H1 (cell line): ENCODE data around the gene RTN4IP1. TPM values are rescaled to one million over a fixed set of nuclear protein-coding genes. Genes with fewer than 3 reads are reported as not detected.

Source experiments
- CTCF ChIA-PET: fragments of 300-600 bp; sonication (Branson Sonifier 250); formaldehyde crosslinking; loops from one replicate; lab custom pipeline; 2021; ENCODE audit not compliant: partially characterized antibody; lab: Charles Lee
- POLR2A ChIA-PET: fragments of 300-600 bp; sonication (Branson Sonifier 250); formaldehyde crosslinking; loops from one replicate; lab custom pipeline; 2021; ENCODE audit warnings: inconsistent platforms; ENCODE audit not compliant: partially characterized antibody; lab: Charles Lee
- DNase-seq, 2 experiments: peaks; one replicate each; pipeline versions ENCODE4 v3.0.0 to v3.0.0-alpha.2; 2010 to 2022; ENCODE audit warnings: low spot score in 2 of 2, low read depth in 1 of 2, mixed read lengths in 1 of 2
- FAIRE-seq: peaks from 2 replicates; lab custom pipeline; 2011; peaks lifted over from hg19 to GRCh38; lab: Jason Lieb, UNC
- H2AFZ ChIP-seq: 2 replicates; pipeline ENCODE4 v1.8.1; 2012; ENCODE audit warnings: low read length, inconsistent platforms
- H2AK5ac ChIP-seq: 2 replicates; pipeline ENCODE4 v1.6.1; 2013; ENCODE audit warnings: low read depth, low read length
- H2BK120ac ChIP-seq: replicated peaks from 2 replicates; pipeline ENCODE3; 2013; ENCODE audit warnings: low read depth, low read length, inconsistent platforms
- H2BK12ac ChIP-seq: 2 replicates; pipeline ENCODE4 v1.6.1; 2013; ENCODE audit warnings: low read depth, low read length
- H2BK15ac ChIP-seq: 2 replicates; pipeline ENCODE4 v1.6.1; 2013; ENCODE audit warnings: low read length
- H2BK20ac ChIP-seq: 2 replicates; pipeline ENCODE4 v1.6.1; 2013; ENCODE audit warnings: low read length
- H2BK5ac ChIP-seq: 2 replicates; pipeline ENCODE4 v1.6.1; 2013; ENCODE audit warnings: low read depth, low read length
- H3K14ac ChIP-seq: 2 replicates; pipeline ENCODE4 v1.6.1; 2013; ENCODE audit warnings: inconsistent platforms; ENCODE audit not compliant: insufficient read length
- H3K18ac ChIP-seq: 2 replicates; pipeline ENCODE4 v1.6.1; 2013; ENCODE audit warnings: low read length; ENCODE audit errors: extremely low read depth
- H3K23ac ChIP-seq: 2 replicates; pipeline ENCODE4 v1.6.1; 2013; ENCODE audit warnings: inconsistent platforms; ENCODE audit not compliant: insufficient read length
- H3K23me2 ChIP-seq: 2 replicates; pipeline ENCODE4 v1.6.1; 2013; ENCODE audit warnings: low read depth, low read length
- H3K27ac ChIP-seq: 2 replicates; pipeline ENCODE4 v1.6.1; 2011; ENCODE audit warnings: low read depth, low read length, inconsistent platforms
- H3K27me3 ChIP-seq, 4 experiments: replicated peaks in 1 of 4; 1 replicate in 1 of 4; 2 replicates in 3 of 4; pipeline versions ENCODE4 v1.6.1 to v1.8.1; 2011 to 2013; ENCODE audit warnings: low read length in 3 of 4, mild to moderate bottlenecking in 3 of 4, inconsistent platforms in 2 of 4, mixed read lengths in 2 of 4, moderate library complexity in 1 of 4; ENCODE audit not compliant: control insufficient read depth in 3 of 4, insufficient read depth in 3 of 4; ENCODE audit errors: extremely low read depth in 1 of 4
- H3K36me3 ChIP-seq, 4 experiments: 2 replicates each; pipeline versions ENCODE4 v1.6.1 to v1.8.1; 2011 to 2013; ENCODE audit warnings: mild to moderate bottlenecking in 4 of 4, low read length in 3 of 4, moderate library complexity in 2 of 4, control low read depth in 1 of 4, inconsistent platforms in 1 of 4; ENCODE audit not compliant: insufficient read depth in 4 of 4, control insufficient read depth in 2 of 4
- H3K4ac ChIP-seq: replicated peaks from 2 replicates; pipeline ENCODE3; 2013; ENCODE audit warnings: low read length, low read depth, mixed read lengths, inconsistent platforms; ENCODE audit not compliant: insufficient read length
- H3K4me1 ChIP-seq, 4 experiments: replicated peaks in 1 of 4; 1 replicate in 1 of 4; 2 replicates in 3 of 4; pipeline versions ENCODE4 v1.6.1 to v1.8.1; 2011 to 2013; ENCODE audit warnings: low read length in 3 of 4, inconsistent platforms in 2 of 4, mixed read lengths in 1 of 4; ENCODE audit not compliant: insufficient read depth in 4 of 4, control insufficient read depth in 3 of 4
- H3K4me2 ChIP-seq, 2 experiments: 2 replicates each; pipeline versions ENCODE4 v1.6.1 to v1.8.1; 2011 to 2013; ENCODE audit warnings: low read depth in 2 of 2, low read length in 2 of 2, control low read depth in 1 of 2, inconsistent platforms in 1 of 2, mild to moderate bottlenecking in 1 of 2; ENCODE audit not compliant: insufficient read depth in 1 of 2
- H3K4me3 ChIP-seq, 4 experiments: fragments of 200-600, 300-600 bp in 1 of 4; sonication (generic), shearing (Covaris generic), sonication (Bioruptor Twin) in 1 of 4; 2 replicates each; pipeline versions ENCODE4 v1.5.1 to v1.8.1; 2011 to 2016; ENCODE audit warnings: low read length in 4 of 4, low read depth in 3 of 4, control low read depth in 2 of 4, inconsistent platforms in 2 of 4, mild to moderate bottlenecking in 2 of 4, mixed read lengths in 1 of 4, moderate library complexity in 1 of 4; ENCODE audit not compliant: insufficient read depth in 2 of 4; ENCODE audit errors: extremely low read depth in 1 of 4
- H3K56ac ChIP-seq: replicated peaks from 2 replicates; pipeline ENCODE3; 2013; ENCODE audit warnings: low read depth, mild to moderate bottlenecking, mixed read lengths, low read length, inconsistent platforms; ENCODE audit not compliant: insufficient read length
- H3K79me1 ChIP-seq: 2 replicates; pipeline ENCODE4 v1.6.1; 2013; ENCODE audit warnings: low read depth, low read length, control low read depth
- H3K79me2 ChIP-seq, 2 experiments: 2 replicates each; pipeline versions ENCODE4 v1.6.1 to v1.8.1; 2012 to 2013; ENCODE audit warnings: low read length in 2 of 2, mild to moderate bottlenecking in 2 of 2, inconsistent platforms in 1 of 2; ENCODE audit not compliant: insufficient read depth in 2 of 2, control insufficient read depth in 1 of 2
- H3K9ac ChIP-seq, 4 experiments: replicated peaks in 1 of 4; 1 replicate in 1 of 4; 2 replicates in 3 of 4; pipeline versions ENCODE4 v1.6.1 to v1.8.1; 2011 to 2013; ENCODE audit warnings: low read depth in 3 of 4, low read length in 3 of 4, control low read depth in 2 of 4, mild to moderate bottlenecking in 2 of 4, moderate library complexity in 2 of 4, inconsistent platforms in 1 of 4; ENCODE audit errors: extremely low read depth in 1 of 4
- H3K9me3 ChIP-seq, 2 experiments: 2 replicates each; pipeline versions ENCODE4 v1.6.1 to v1.8.1; 2012 to 2013; ENCODE audit warnings: mild to moderate bottlenecking in 2 of 2, moderate library complexity in 2 of 2, control low read depth in 1 of 2, inconsistent platforms in 1 of 2, low read depth in 1 of 2, low read length in 1 of 2, mixed read lengths in 1 of 2; ENCODE audit not compliant: insufficient read depth in 2 of 2
- H4K20me1 ChIP-seq, 2 experiments: replicated peaks in 1 of 2; 2 replicates each; pipeline versions ENCODE3 to v1.8.1; 2011 to 2013; ENCODE audit warnings: inconsistent platforms in 2 of 2, low read length in 2 of 2, mild to moderate bottlenecking in 1 of 2; ENCODE audit not compliant: insufficient read depth in 2 of 2, control insufficient read depth in 1 of 2
- H4K5ac ChIP-seq: 2 replicates; pipeline ENCODE4 v1.6.1; 2013; ENCODE audit warnings: low read length, low read depth, mixed read lengths, inconsistent platforms; ENCODE audit not compliant: insufficient read length
- H4K8ac ChIP-seq: 2 replicates; pipeline ENCODE4 v1.8.0; 2013; ENCODE audit warnings: mild to moderate bottlenecking, moderate library complexity, low read length, inconsistent platforms; ENCODE audit not compliant: insufficient read depth; ENCODE audit errors: extremely low read depth
- H4K91ac ChIP-seq: replicated peaks from 2 replicates; pipeline ENCODE3; 2013; ENCODE audit warnings: low read length, mixed read lengths, inconsistent platforms; ENCODE audit not compliant: insufficient read length
- BACH1 ChIP-seq: IDR thresholded peaks from 2 replicates; pipeline ENCODE4 v1.6.1; 2012; ENCODE audit warnings: low read length, improper control_type of control experiment
- CREB1 ChIP-seq: IDR thresholded peaks from 2 replicates; pipeline ENCODE4 v1.6.1; 2012; ENCODE audit warnings: inconsistent platforms
- GABPA ChIP-seq: IDR thresholded peaks from 2 replicates; pipeline ENCODE4 v1.6.1; 2011; ENCODE audit warnings: mild to moderate bottlenecking, low read length, moderate library complexity, borderline replicate concordance; ENCODE audit not compliant: insufficient read depth
- GTF2F1 ChIP-seq: IDR thresholded peaks from 2 replicates; pipeline ENCODE4 v1.6.1; 2012; ENCODE audit warnings: low read depth, low read length, improper control_type of control experiment, borderline replicate concordance
- PHF8 ChIP-seq: fragments of 200-600 bp; sonication (generic); conservative IDR thresholded peaks from 2 replicates; pipeline ENCODE4 v1.7.1; 2012; ENCODE audit warnings: low read depth, mild to moderate bottlenecking, inconsistent platforms, low read length, moderate library complexity
- RBBP5 ChIP-seq: IDR thresholded peaks from 2 replicates; pipeline ENCODE4 v1.7.1; 2012; ENCODE audit warnings: low read depth, mild to moderate bottlenecking, inconsistent platforms, low read length, moderate library complexity, borderline replicate concordance
- RXRA ChIP-seq: IDR thresholded peaks from 2 replicates; pipeline ENCODE4 v1.6.1; 2011; ENCODE audit warnings: low read depth, mild to moderate bottlenecking, low read length, moderate library complexity; ENCODE audit not compliant: insufficient read depth
- TAF1 ChIP-seq: IDR thresholded peaks from 2 replicates; pipeline ENCODE4 v1.6.1; 2011; ENCODE audit warnings: mild to moderate bottlenecking, low read depth, low read length
- TBP ChIP-seq: IDR thresholded peaks from 2 replicates; pipeline ENCODE4 v1.6.1; 2011; ENCODE audit warnings: low read depth, low read length, improper control_type of control experiment
- TEAD4 ChIP-seq: IDR thresholded peaks from 2 replicates; pipeline ENCODE4 v1.6.1; 2012; ENCODE audit warnings: low read depth, low read length, inconsistent platforms, mixed read lengths
- YY1 ChIP-seq: IDR thresholded peaks from 2 replicates; pipeline ENCODE4 v1.6.1; 2011; ENCODE audit warnings: low read depth, mild to moderate bottlenecking, low read length
- ZNF274 ChIP-seq: IDR thresholded peaks from 2 replicates; pipeline ENCODE4 v1.7.0; 2012; ENCODE audit warnings: low read length, borderline replicate concordance; ENCODE audit errors: extremely low read depth
- WGBS, 2 experiments: shearing (Covaris generic) in 1 of 2; methylation state at CpG; one replicate each; pipeline versions ENCODE4 v1.1.6 to v1.1.7; 2013 to 2015; ENCODE audit warnings: low lambda C conversion rate in 2 of 2, mixed read lengths in 2 of 2, inconsistent platforms in 1 of 2, low coverage in 1 of 2, missing lambda C conversion rate in 1 of 2; ENCODE audit not compliant: insufficient replicate concordance in 2 of 2, insufficient coverage in 1 of 2, insufficient read length in 1 of 2; ENCODE audit errors: extremely low coverage in 1 of 2, missing lambda C conversion rate in 1 of 2; 5-methylcytosine and 5-hydroxymethylcytosine counted together
- polyA plus RNA-seq, 7 experiments: library from polyadenylated mRNA; depleted of rRNA in 3 of 7; stranded (reverse) in 5 of 7; unstranded in 2 of 7; fragments of >200 nt in 5 of 7; fragments of 200-250 nt in 2 of 7; gene quantifications; 1 replicate in 5 of 7; 2 replicates in 1 of 7; 4 replicates in 1 of 7; pipeline versions ENCODE4 v1.2.1 to v1.2.3, GENCODE V29; 2011 to 2013; ENCODE audit warnings: missing spikeins in 2 of 7, mixed read lengths in 2 of 7
- total RNA-seq: library from RNA; stranded (reverse); fragmentation: NEBNext Ultra II Directional; extraction: Animal tissue kit (Norgen Biotek cat#: 25700); gene quantifications from 2 replicates; pipeline ENCODE4 v1.2.1, GENCODE V29; 2021
- TF ChIP-seq, protein P1 (sequence below): IDR thresholded peaks from 2 replicates; pipeline ENCODE4 v1.6.1; 2011; ENCODE audit warnings: low read length, improper control_type of control experiment
- TF ChIP-seq, protein P2 (sequence below): IDR thresholded peaks from 2 replicates; pipeline ENCODE4 v1.6.1; 2012; ENCODE audit warnings: inconsistent platforms

RTN4IP1 gene
- total and polyA plus RNA-seq, 2 of the 8 experiments (the other 6 are each of a cell fraction or from before 2014, with no cell fraction given), result 14.6 to 19.5 TPM

DNA sequence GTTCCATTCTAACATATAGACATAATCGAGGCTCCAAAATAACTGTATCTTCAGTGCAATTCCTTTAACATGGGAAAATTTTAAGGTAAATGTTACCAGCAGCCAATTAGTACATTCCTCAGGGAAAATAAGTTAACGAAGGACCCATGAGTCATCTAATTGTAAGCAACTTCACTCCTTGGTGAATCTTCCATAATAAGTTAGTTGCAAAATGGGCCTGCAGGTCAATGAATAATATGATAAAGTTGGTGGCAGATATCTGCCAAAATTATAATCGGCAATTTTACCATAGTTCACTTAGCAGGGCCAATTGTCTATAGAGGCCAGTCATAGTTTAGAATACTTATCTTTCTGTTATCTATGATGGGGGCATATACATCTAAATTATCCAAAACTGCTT is 42.4 kb upstream of the RTN4IP1 start:
- no peak overlapping the region for H3K4me2 ChIP-seq
- no peak overlapping the region for H3K27ac ChIP-seq
- H3K27me3 ChIP-seq, result no peaks in the 10 kb centered on the region
- H2BK5ac ChIP-seq, result no peak overlapping the region
- H2BK120ac ChIP-seq, result no peak overlapping the region
- H4K8ac ChIP-seq, result no peak overlapping the region
- POLR2A ChIA-PET, result no interaction called here
- FAIRE-seq (no peak), DNase-seq (no peak)
- H3K23ac ChIP-seq, result no peak overlapping the region
- no peak overlapping the region for H3K18ac ChIP-seq
- no peak overlapping the region for H3K56ac ChIP-seq
- H2BK20ac ChIP-seq, result no peak overlapping the region
- H3K9me3 ChIP-seq, result no peaks in the 10 kb centered on the region
- no peak overlapping the region for H2AFZ ChIP-seq
- H3K79me2 ChIP-seq, result no peaks in the 10 kb centered on the region
- peaks cover 0 to 8% (median 4%) of the 10 kb centered on the region in 4 experiments; a peak in 3 of 7 replicates for H3K4me1 ChIP-seq
- no peak overlapping the region for H3K4ac ChIP-seq
- H3K4me3 ChIP-seq, result no peak overlapping the region
- H3K14ac ChIP-seq, result no peak overlapping the region
- H3K9ac ChIP-seq, result no peak overlapping the region
- no peak overlapping the region for H4K91ac ChIP-seq
- no peaks in the 10 kb centered on the region for H3K23me2 ChIP-seq
- H4K5ac ChIP-seq, result no peak overlapping the region
- CTCF ChIA-PET, result no interaction called here
- no peaks in the 10 kb centered on the region for H3K36me3 ChIP-seq
- H3K79me1 ChIP-seq, result no peaks in the 10 kb centered on the region
- 91% methylated on average over 3 of the region's 3 CpGs; no CpG with 5 or more reads in 1 of the 2 experiments for WGBS, 2 experiments
- no peak overlapping the region for H2BK15ac ChIP-seq
- H4K20me1 ChIP-seq, result no peaks in the 10 kb centered on the region
- H2AK5ac ChIP-seq, result no peak overlapping the region
- H2BK12ac ChIP-seq, result no peak overlapping the region
- no peak for TF ChIP-seq TBP
- no peak for TF ChIP-seq BACH1
- no peak for TF ChIP-seq GTF2F1
- no peak for TF ChIP-seq TAF1
- TF ChIP-seq, protein P1, sequence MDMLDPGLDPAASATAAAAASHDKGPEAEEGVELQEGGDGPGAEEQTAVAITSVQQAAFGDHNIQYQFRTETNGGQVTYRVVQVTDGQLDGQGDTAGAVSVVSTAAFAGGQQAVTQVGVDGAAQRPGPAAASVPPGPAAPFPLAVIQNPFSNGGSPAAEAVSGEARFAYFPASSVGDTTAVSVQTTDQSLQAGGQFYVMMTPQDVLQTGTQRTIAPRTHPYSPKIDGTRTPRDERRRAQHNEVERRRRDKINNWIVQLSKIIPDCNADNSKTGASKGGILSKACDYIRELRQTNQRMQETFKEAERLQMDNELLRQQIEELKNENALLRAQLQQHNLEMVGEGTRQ, result no peak
- TF ChIP-seq CREB1, result no peak
- no peak for TF ChIP-seq RXRA
- no peak for TF ChIP-seq GABPA
- TF ChIP-seq TEAD4, result no peak
- no peak for TF ChIP-seq RBBP5
- no peak for TF ChIP-seq PHF8
- no peak for TF ChIP-seq YY1
- no peak for TF ChIP-seq ZNF274
- TF ChIP-seq, protein P2, sequence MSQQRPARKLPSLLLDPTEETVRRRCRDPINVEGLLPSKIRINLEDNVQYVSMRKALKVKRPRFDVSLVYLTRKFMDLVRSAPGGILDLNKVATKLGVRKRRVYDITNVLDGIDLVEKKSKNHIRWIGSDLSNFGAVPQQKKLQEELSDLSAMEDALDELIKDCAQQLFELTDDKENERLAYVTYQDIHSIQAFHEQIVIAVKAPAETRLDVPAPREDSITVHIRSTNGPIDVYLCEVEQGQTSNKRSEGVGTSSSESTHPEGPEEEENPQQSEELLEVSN, result no peak
